ENCODE results near the gene ACY1.

ACY1 gene

GRCh38 chr3:52002748-52003147 lies 19.4 kb downstream of the ACY1 start:
- no peak for TF ChIP-seq CTCF (conservative IDR thresholded peaks at IDR 0.05; ENCODE audit: low read length)
- no peak for DNase-seq (ENCODE audit: low read depth)

DNA sequence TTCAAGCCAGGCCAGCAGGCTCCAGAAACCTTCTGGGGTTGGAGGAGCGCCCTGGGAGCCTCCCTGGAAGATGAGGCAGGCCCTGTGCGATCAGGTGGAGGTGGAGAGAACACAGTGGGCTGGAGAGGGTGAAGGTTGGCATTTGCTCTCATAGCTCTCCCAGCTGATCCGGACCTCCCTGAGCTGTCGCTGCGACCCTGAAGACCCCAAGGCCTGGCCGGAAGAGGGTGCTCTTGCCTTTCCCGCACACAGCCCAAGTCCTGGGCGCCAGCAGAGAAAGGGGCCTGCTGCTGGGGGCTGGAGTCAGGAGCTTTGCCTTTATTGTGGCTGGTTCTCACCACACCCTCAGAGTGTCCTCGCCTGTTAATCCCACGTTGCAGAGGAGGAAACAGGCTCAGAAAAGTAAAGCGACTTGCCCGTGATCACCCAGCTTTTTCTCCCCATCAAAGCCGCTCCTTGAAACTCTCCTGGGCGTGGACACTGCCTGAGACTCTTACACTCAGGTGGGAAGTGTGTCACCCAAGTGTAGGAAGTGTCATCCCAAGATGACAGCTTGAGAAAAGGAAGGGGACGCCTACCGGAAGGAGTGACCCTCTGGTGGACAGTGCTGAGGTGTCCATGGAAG lies 20.9 kb downstream of the ACY1 start:
- peak; percentile 55 for TF ChIP-seq CTCF (conservative IDR thresholded peaks at IDR 0.05; ENCODE audit: low read length)
- DNase-seq (ENCODE audit: low read depth) = peak; percentile 35
- H3K4me3 ChIP-seq (ENCODE audit: low read length) = no peak overlapping the region

More at GRCh38 chr3:52002748-52003147, 19.4 kb downstream of the ACY1 start:
- no peak overlapping the region for H3K4me3 ChIP-seq (ENCODE audit: low read length)

- TF ChIP-seq CTCF (conservative IDR thresholded peaks at IDR 0.05; ENCODE audit: low read length) = no peak
- no peak overlapping the region for H3K4me3 ChIP-seq (ENCODE audit: low read length)
- DNase-seq (ENCODE audit: low read depth) = no peak
Measured at GRCh38 chr3:52004906-52005395, 21.6 kb downstream of the ACY1 start.

DNA sequence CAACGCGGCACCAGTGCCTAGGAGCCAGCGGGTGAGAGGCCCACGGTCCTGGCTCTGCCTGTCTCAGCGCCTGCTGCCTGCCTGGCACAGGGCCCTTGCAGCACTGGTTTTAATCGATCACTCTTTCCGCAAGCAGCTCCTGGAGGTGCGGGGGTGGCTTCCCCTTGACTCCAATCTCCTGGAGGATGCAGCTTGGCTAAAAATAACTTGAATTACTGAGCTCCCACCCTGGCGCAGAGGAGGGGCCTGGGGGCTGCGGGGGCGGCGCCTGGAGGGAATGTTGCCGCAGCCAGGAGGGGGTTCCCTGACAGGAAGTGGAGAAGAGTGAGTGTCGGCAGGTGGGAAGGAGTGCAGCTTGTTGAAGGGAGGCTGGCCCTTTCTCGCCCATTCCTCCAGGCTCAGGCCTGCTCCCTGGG lies 22.2 kb downstream of the ACY1 start:
- no peak overlapping the region for H3K4me3 ChIP-seq (ENCODE audit: low read length)
- peak; percentile 48 for DNase-seq (ENCODE audit: low read depth)
- no peak for TF ChIP-seq CTCF (conservative IDR thresholded peaks at IDR 0.05; ENCODE audit: low read length)

- H3K4me3 ChIP-seq (ENCODE audit: low read length) = no peak overlapping the region
- no peak for DNase-seq (ENCODE audit: low read depth)
- no peak for TF ChIP-seq CTCF (conservative IDR thresholded peaks at IDR 0.05; ENCODE audit: low read length)
Measured at GRCh38 chr3:52006017-52006819, 22.9 kb downstream of the ACY1 start.

- no peak for DNase-seq (ENCODE audit: low read depth)
- TF ChIP-seq CTCF (conservative IDR thresholded peaks at IDR 0.05; ENCODE audit: low read length) = no peak
- no peak overlapping the region for H3K4me3 ChIP-seq (ENCODE audit: low read length)
Measured at GRCh38 chr3:52006820-52007133, 23.4 kb downstream of the ACY1 start.

GRCh38 chr3:52007291-52007690 lies 24.0 kb downstream of the ACY1 start:
- DNase-seq (ENCODE audit: low read depth) = no peak
- H3K4me3 ChIP-seq (ENCODE audit: low read length) = no peak overlapping the region
- TF ChIP-seq CTCF (conservative IDR thresholded peaks at IDR 0.05; ENCODE audit: low read length) = no peak
